WI38 (cell line): ENCODE data around the gene EFNB3.

Experiments used
- H3K4me3 ChIP-seq: 2 replicates; pipeline ENCODE4 v1.5.1; 2011; ENCODE audit warnings: low read depth, mild to moderate bottlenecking, control low read depth, low read length
- TF ChIP-seq, protein P1 (sequence below): IDR thresholded peaks from 2 replicates; pipeline ENCODE4 v1.5.1; 2012; ENCODE audit warnings: low read depth, mild to moderate bottlenecking, control low read depth, low read length

Gene EFNB3

DNA sequence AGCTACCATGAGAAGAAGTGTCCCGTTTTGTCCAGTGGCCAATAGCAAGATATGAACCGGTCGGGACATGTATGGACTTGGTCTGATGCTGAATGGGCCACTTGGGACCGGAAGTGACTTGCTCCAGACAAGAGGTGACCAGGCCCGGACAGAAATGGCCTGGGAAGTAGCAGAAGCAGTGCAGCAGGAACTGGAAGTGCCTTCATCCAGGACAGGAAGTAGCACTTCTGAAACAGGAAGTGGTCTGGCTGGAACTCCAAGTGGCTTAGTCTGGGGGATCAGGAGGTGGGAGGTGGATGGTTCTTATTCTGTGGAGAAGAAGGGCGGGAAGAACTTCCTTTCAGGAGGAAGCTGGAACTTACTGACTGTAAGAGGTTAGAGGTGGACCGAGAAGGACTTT lies 5.3 kb downstream of the EFNB3 start:
- TF ChIP-seq, protein P1, sequence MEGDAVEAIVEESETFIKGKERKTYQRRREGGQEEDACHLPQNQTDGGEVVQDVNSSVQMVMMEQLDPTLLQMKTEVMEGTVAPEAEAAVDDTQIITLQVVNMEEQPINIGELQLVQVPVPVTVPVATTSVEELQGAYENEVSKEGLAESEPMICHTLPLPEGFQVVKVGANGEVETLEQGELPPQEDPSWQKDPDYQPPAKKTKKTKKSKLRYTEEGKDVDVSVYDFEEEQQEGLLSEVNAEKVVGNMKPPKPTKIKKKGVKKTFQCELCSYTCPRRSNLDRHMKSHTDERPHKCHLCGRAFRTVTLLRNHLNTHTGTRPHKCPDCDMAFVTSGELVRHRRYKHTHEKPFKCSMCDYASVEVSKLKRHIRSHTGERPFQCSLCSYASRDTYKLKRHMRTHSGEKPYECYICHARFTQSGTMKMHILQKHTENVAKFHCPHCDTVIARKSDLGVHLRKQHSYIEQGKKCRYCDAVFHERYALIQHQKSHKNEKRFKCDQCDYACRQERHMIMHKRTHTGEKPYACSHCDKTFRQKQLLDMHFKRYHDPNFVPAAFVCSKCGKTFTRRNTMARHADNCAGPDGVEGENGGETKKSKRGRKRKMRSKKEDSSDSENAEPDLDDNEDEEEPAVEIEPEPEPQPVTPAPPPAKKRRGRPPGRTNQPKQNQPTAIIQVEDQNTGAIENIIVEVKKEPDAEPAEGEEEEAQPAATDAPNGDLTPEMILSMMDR: no peak
- no peak overlapping the region for H3K4me3 ChIP-seq

DNA sequence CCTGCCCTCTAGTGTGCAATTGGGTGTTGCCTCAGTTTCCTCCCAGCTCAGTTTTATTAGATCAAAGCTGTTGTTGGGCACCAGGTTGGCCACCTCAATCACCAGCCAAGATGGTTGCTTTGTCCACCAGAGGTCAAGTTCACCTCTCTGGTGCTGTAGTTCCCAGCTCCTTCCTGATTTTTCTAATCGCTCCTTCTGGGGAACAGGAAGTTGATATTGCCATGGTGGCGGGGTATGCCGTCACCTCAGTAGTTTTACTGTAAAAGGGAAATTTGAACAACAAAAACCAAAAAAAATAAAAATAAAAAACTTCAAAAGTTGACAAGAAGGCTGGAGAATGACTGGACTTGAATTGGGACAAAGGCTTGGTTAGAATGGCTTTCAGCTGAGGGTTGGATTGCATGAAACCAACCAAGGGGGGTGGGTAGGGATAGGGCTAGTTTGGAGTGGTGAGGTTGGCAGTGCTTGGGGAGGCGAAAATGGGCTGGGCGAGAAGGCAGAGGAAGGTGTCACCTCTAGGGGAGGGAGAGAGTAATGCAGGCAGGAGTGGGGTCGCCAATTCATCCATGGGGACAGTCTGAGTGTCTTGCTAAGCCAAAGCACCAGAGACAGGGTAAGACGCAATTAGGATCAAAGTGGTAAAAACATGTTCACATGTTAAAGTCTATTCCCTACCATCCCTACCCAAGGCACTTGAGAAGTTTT lies 6.2 kb downstream of the EFNB3 start:
- no peak overlapping the region for H3K4me3 ChIP-seq
- TF ChIP-seq, protein P1: peak; percentile 9; the same call in 1 of the 2 replicates

DNA sequence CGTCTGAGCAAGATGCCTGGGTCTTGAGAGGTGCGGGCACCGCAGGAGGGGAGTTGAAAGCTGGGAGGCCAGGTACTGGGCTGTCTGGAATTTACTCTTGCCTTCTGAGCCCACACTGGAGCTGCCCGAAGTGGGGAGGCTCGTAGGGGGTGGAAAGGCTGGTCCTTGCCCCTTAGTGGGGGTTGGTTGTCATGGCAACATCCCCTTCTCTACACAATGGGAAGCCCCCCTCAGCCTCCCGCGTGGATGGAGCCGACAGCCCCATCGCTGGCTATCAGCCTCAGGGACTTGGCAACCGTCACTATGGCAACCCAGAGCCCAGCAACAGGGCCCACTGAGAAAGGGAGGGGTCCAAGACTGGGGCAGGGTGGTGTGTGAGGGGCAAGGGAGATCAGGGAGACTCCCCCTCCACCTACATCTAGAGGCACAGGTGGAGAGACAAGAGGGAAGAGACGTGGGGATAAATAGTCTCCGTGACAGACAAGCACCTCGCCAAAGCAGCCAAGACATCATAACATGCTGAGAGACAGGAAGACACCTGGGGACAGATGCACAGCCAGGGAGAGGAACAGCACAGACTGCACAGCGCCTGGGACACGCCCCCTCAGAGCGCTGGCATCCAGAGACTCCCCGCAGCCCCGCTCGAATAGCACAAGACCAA lies 7.2 kb downstream of the EFNB3 start:
- no peak overlapping the region for H3K4me3 ChIP-seq
- TF ChIP-seq, protein P1: no peak

DNA sequence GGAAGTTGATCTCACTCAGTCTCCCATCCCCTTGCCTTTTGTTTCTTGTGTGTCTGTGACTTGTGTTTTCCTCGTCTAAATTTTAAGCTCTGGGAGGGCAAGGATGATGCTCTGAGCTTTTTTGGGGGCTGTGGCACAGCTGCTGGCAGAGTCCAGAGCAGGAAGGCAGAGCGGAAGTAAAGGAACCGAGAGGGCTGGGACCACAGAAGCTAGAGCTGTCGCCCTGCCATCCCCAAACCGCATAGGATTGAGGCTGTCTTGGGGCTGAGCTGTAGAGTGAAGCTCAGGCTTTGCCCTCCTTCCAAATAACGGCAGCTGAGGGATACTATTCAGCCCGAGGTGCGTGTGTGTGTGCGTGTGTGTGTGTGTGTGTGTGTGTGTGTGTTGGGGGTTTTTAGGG lies 8.8 kb downstream of the EFNB3 start:
- no peak overlapping the region for H3K4me3 ChIP-seq

DNA sequence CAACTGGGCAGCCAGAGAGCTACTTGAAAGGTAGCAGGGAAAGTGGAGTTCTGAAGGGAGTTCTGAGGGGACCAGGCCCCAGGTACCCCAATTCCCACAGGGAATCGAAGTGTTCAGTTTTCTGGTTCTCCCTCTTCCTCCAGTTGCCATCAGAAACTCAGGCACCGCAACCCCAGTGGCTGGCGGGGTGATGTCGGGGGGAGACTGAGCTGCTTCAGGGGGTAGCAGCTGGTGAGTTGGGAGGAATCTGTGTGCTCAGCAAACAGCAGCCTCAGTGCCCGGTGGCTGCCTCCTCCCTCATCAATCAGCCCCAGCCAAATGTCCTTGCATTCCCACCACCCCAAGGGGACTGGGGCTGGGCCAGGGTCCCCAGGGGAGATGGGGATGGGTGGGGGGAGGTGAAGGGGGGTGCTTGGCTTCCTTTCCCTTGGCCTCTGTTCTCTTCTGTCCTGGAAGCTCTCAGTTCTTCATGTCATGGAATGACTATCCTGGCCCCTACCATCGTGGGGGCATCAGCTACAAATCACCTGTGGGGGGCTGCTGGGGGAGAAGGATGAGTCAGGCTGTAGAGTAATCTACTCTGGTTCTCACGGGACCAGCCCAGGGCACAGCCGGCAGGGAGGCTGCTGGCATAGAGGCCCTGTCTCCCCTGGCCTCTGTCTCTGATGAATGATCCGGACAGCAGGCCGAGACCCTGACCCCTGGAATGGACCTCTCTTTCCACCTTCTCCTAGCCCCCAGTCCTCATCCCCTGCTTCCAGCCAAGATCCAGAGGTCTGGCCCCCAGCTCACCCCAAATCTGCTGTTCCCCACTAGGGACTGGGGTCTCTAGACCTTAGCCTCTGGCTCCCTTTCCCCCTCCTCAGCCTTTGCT lies 10.0 kb downstream of the EFNB3 start:
- no peak overlapping the region for H3K4me3 ChIP-seq
- TF ChIP-seq, protein P1: no peak

More for the DNA sequence above, 8.8 kb downstream of the EFNB3 start:
- TF ChIP-seq, protein P1: no peak

DNA sequence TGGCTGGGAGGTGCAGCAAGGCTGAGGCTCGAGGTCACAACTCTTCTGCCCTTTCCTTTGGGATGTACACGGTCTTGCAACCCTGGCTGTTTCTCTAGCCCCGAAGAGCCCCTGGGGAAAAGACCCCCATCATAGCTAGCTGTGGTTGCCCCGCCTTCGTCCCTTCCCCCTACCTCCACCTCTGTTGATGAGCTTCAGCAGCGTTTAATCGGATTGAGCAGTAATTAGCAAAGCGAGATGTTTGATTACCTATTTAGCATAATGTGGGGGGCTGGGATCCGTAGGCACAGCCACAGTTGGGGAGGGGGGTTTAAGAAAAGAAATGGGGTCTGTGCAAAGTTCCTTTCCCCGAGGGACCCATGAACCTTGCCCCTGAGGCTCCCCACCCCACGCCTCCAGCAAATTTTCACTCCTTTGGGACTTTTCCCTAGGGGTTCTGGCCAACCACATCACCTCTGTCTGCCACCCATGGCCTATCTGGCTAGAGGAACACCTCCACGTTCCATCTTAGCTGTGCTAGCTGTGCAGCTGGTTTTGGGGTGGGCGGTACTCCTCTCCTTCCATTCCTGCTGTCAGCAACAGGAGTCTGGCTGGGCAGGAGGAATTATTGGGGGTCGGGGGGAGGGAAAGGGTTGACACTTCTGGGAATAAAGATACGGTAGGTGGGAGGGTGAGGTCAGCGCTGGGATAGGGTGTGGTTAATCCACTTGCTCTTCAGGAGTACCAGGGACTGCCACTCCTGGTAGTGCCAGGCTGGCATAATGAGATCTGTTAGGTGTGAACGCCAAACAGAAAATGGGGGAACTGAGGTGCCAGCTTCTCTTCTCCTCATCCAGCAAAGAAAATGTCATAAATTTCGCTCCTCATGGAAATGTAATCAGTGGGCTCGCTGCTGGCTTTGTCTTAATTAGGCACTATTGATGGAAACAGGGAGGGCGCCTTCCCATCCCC lies 11.2 kb downstream of the EFNB3 start:
- TF ChIP-seq, protein P1: no peak
- peak overlapping the region; percentile 66 for H3K4me3 ChIP-seq
